GM18526 (cell line): Measurements from ENCODE around the gene TMEM40.

Experiments used
- POLR2A ChIP-seq: IDR thresholded peaks from 3 replicates; pipeline ENCODE4 v1.6.1; 2011; ENCODE audit not compliant: insufficient read length; ENCODE audit errors: extremely low read depth

The TMEM40 gene, protein sequence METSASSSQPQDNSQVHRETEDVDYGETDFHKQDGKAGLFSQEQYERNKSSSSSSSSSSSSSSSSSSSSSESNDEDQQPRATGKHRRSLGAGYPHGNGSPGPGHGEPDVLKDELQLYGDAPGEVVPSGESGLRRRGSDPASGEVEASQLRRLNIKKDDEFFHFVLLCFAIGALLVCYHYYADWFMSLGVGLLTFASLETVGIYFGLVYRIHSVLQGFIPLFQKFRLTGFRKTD

DNA sequence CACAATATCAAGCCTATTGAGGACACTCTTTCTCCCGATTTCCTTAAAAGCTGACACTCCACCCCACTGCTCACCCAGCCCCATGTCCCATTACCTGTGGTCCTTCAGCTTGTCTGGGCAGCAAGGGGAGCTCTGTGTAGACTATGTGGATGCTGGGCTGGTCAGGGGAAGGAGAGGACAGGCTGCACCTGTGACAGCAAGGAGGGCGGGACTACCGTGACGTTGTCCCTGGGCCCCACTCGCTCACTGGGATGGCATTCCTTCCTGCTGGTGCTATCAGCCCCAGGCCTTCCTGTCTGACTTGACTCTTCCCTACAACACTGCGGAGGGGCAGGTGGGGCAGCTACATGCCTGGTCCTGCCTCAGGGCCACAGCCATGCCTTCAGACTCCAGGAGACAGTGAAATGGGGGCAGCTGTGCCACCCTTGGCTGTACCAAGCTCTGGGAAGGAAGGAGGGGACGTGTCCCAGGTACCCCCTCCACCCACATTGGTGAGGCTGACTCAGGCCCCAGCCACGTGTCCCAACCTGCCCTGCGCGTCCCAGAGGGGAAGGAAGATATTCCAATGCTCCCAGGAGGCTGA lies at the start of gene TMEM40:
Gene TMEM40, minus strand, starts transcription at position 163 of the 583 bp plus-strand sequence. CDS start 9,427 bp downstream, outside the sequence.
- TF ChIP-seq POLR2A = no peak

DNA sequence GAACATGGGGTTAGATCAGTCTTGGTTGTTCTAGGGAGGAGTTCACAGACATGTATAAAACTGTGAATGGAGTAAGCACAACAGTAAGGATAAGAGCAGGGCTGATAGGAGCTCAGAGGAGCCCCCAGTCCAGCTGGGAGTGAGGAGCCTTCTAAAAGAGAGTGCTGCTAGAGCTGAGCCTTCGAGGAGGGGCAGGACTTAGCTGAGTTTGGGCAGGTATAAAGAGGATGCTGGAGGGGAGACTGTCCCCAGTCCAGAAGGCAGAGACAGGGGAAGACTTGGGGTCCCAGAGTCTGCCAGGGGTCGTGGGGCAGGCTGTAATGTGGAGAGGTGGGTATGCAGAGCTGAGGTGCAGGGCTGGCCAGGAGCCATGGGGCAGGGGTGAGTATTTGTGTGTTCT lies 49.5 kb upstream of the TMEM40 start:
- TF ChIP-seq POLR2A = no peak

DNA sequence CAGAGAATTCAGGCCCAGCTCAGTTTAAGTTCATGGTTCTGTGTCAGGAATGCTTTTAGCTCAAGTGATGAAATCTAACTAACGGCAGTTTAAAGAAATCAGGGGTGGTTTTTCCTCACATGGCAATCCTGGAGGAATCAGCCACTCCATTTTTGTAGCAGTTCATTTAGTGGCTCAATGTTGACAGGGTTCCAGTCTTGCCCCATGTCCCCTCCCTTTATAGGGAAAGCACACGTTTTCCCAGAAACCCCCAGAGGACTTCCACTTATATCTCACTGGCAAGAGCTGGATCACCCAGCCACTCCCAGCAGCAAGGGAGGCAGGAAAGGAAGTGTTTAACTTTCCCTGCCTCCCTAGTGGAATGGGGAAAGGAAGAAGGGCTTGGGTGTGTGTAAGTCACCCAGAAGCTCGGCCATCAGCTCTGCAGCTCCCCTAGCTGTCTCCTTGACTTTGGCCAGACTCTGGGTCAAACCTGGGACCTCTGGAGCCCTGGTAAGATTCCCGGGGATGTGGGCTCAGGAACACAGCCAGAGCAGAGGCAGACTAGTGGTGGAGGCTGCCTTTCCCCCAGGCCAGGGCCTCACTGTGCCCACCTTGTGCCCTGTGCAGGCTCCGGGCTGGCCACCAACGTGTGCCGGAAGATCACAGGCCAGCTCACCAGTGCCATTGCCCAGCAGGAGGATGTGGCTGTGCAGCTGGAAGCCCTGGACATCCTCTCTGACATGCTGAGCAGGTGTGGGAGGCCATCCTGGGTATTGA lies 48.7 kb upstream of the TMEM40 start:
- TF ChIP-seq POLR2A = no peak

DNA sequence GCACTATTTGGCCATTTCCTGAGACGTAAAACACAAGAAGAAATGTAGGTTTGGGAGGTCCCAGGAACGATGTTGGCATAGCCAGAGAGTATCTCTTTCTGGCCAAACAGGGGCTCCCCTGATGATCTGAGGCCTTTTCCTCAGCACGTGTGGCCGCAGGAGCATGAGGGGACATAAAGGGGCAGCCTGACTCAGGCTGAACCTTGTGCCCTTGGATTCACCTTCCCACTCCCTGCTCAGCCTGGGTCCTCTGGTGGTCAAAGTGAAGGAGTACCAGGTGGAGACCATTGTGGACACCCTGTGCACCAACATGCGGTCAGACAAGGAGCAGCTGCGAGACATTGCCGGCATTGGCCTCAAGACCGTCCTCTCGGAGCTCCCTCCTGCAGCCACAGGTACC lies 48.0 kb upstream of the TMEM40 start:
- TF ChIP-seq POLR2A = no peak

DNA sequence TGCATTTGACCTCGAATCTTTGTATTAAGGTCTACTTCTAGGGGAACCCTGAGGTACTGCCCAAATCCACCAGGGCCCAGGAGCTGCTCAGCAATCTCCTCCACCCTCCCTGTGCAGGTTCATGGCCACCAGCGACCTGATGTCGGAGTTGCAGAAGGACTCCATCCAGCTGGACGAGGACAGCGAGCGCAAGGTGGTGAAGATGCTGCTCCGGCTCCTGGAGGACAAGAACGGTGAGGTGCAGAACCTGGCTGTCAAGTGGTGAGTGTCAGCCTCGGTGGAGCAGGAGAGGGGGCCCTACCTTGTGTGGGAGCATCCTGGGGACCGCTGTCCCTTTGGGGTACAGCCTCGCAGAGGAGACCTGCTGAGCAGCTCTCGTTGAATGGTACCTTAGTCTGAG lies 44.3 kb upstream of the TMEM40 start:
- TF ChIP-seq POLR2A = no peak

DNA sequence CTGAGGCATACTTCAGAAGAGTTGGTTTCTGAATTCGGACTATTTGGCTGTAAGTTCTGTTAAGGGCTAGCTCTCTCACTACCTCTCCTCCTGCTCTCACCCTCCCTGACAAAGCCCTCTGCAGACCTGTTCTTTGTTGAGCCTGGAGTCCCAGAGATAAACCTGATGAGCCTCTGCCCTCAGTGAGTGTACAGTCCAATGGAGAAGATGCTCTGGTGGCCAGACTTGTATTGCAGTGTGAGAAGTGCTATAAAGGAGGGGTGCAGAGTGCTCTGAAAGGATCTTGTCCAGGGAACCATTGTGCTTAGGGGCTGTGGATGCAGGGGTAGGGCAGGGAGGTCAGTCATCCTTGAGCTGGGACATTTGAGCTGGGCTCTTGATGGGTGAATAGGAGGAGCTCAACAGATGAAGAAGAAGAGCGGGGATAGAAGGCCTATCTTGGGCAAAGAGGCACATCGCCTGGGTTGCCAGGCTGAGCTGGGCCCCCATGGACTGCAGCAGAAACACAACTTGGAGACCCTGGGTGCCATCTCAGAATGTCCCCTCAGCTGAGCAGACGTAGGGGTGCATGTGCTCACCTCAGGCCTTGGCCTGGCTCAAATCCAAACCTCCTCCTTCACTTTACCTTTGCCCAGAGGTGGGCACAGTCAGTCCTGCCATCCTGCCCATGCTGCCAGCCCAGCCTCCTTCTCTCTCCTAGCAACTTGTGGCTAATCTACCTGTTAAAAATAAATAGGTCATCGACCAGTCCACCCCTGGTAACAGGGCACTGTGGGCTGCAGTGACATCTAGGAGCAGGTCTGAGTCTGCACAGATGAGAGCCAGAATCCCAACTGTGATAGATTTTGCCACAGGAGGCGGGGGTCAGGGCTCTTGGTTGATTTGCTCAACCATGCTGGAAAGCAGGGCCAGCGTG lies 40.7 kb upstream of the TMEM40 start:
- TF ChIP-seq POLR2A = no peak

DNA sequence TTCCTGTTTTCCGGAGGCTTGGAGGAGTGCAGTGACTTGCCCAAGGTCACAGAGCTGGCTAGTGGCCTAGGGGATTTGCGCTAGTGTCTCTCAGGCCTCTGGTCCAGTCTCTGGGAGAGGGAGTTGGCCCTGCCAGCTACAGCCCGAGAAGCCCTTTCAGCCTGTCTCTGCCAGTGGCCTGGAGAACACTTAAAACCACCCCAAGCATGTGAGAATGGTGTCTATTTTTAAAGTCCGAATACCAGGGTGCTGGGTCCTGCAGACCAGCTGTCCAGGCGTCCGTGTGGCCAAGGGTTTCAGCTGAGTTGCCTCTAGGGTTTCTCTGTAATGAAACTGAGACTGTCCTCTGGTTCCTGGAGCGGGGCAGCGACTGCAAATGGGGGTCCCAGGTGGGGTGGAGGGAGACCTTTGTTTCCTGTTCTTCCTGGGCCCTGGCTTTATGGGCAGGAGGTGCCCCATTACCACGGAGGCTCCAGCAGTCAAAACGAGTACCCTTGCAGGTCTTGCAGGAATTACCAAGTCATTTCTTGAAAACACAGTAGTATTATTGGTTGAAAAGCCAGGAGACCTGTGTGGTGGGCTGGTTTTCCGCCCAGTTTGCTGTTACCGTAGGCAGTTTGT lies 39.6 kb upstream of the TMEM40 start:
- no peak for TF ChIP-seq POLR2A

DNA sequence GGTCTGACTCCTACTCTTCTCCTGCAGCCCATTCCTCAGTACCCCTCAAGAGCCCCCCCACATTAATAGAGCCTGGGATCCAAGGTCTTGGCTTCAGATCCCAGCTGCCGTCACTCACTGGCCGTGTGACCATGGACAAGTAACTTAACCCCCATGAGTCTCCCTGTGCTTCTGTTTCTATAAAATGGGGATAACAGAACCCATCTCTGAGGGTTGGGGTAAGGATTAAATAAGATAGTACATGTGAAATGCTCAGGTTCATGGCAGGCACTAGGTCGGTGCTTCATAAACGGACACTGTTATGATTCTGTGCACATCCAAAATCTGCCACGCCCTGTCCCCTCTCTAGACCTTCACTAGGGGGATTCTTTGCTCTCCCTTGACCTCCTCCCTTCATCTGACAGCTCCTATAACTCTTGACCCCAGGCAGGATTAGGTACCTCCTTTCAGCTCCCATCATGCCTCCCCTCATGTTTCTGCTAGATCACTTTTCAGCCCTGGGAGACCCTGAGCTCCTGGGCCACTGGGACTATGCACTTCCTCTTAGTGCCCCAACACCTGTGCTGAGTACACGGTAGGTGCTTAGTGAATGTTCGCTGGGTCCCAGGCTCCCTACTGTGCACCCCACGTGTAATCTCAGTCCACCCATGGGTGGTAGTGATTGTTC lies 39.0 kb upstream of the TMEM40 start:
- TF ChIP-seq POLR2A = no peak

DNA sequence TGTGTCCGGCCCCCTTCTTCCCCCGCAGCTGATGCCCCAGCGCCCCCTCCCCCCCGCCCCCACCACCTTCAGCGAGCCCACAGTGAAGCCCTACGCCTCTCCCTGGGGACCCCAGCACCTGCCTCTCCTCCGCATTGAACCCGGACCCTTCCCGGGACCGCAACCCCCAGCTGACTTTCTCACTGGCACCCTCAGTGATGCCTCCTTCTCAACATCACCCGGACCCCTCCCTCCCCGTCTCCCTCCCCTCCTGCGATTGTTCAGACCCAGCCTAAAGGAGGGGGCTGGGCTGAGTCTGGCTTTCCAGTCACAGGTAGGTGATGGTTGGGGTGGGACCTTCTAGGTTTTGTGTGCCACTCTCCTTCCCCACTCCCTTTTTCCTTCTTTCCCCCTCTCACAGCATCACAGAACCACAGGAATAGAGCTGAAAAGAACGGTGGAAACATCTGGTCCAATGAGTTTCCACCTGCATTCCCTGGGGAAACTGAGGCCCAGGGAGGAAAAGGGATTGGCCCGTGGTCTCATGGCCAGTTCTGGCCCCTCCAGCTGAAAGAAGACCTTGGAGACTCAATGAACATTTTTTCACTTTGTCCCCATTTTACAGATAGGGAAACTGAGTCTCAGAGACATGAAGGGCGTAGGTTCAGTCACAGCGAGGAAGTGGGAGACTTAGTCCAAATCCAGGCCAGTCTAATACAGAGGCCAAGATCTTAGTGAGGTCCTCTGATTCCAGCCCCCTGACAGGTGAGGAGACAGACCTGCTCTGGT lies 38.2 kb upstream of the TMEM40 start:
- TF ChIP-seq POLR2A = no peak

DNA sequence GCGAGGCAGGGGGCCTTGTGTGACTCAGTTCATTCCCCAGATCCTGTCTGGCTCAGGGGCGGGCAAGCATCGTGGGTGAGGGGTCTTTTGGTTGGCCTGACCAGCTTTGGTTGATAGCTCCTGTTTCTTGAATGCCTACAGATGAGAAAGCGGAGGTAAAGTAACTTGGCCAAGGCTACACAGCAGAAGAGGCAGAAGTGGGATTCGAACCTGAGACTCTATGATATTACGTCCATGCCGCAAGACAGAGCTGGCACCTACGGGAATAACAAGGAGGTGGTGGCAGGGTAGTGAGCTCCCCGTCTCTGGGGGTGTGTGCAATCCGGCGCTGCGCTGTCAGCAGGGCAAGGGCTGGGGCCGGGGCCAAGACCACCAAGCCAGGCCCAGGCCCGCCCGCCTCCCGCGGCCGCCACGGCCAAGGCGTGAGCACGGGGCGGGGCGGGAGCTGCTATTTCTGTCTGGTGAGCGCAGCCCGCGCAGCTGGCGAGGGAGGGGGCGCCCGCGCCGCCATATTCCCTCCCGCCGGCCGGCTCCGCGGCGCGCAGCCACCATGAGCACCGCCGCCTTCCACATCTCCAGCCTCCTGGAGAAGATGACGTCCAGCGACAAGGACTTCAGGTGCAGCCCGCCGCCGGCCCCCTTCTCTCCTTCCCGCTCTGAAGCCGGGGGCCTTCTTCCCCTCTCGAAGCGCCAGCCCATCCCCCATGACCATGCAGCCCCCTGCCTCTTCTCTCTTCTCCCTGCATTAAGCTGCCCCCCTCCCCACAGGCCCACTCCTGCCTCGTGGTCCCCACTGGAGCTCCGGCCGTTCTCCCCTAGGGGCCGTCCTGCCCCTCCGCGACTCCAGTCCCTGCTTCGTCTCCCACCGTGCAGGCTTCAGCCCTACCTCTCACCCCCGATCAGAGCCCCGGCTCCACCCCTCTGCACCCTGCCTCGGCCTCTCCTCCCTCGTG lies 37.4 kb upstream of the TMEM40 start, which contains the start of gene CAND2:
Gene CAND2, plus strand, starts transcription at position 510 of the 953 bp plus-strand sequence. Its CDS starts 41 bp downstream, at position 551.
- TF ChIP-seq POLR2A = no peak

DNA sequence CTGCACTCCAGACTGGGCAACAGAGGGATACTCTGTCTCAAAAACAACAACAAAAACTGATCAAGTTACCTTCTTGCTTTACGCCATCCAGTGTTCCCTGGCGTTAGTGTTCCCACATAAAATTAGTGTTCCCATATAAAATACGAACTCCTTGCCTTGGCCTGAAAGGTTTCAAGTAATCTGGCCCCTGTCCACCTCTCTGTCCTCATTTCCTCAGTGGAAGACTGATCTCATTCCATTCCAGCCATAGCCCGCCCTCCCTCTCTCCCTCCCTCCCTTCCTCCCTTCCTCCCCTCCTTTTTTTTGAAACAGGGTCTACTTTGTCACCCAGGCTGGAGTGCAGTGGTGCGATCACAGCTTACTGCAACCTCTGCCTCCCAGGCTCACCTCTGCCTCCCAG lies 34.6 kb upstream of the TMEM40 start:
- TF ChIP-seq POLR2A = no peak

DNA sequence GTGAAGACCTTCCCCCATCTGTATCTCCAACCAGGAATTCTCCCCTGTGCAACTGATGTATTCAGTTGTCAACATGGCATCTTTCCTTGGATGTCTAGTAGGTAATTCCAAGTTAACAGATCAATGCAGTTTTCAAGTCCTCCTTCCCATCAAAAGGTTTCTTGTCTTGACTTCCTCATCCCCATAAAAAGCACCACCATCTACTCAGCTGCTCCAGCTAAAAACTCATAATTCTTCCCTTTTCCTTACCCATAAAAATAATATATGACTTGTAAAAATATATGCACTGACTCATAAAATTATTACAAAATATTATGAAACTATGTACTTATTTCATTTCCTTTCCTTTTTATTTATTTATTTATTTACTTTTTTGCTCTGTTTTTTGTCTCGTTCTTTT lies 32.4 kb upstream of the TMEM40 start:
- TF ChIP-seq POLR2A = no peak
